ENCODE data around the gene TGFBR1.

GRCh38 chr9:99155736-99156135, 50.8 kb downstream of the TGFBR1 start:
- no peak for TF ChIP-seq CTCF (conservative IDR thresholded peaks at IDR 0.05; ENCODE audit: low read depth, low read length)
- TF ChIP-seq EZH2 (IDR thresholded peaks at IDR 0.05; ENCODE audit: low read length, unreplicated experiment), result no peak
